NCI-H146 (cell line): ENCODE measurements around the gene AKT2.

Experiments
- DNase-seq: peaks from one replicate; lab custom pipeline; 2025; lab: John Stamatoyannopoulos, UW

Gene AKT2

DNA sequence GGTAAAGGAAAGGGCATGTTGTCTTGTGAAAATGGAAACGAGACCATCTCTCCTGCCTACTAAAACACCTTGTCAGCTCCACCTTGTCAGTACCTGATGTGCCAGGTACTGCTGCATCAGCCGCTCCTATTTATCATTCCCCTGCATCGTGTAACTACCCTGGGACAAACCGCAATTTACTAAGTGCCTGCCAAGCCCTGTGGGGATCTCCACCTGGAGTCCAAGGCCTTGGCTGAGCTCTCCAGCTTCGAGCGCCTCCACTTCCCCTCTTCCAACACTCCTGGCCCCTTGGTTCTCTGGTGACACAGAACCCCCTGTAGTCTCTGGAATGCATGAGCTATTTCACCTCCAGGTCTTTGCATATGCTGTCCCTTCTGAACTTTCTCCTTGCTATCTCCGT lies 32.8 kb downstream of the AKT2 start:
- no peak for DNase-seq

- DNase-seq: no peak
Observed at GRCh38 chr19:40251991-40252390, 33.2 kb downstream of the AKT2 start.

DNA sequence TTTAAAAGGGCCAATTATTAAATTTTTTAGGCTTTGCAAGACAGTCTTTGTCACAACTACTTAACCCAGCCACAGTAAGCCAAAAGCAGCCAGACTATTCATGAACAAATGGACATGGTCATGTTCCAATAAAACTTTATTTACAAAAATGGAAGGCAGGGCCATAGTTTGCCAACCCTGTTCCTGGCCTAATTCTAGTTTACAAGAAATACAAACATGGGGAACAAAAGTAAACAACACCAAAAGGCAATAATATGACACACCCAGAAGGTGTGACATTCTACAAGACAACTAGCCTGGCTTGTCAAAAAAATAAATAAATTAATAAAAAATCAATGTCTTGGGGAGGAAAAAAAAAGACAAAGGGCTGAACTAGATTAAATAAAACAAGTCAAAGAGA lies 33.9 kb downstream of the AKT2 start:
- DNase-seq: no peak

- no peak for DNase-seq
Observed at GRCh38 chr19:40249781-40250180, 35.4 kb downstream of the AKT2 start.

- DNase-seq: no peak
Observed at GRCh38 chr19:40249201-40249600, 35.9 kb downstream of the AKT2 start.

DNA sequence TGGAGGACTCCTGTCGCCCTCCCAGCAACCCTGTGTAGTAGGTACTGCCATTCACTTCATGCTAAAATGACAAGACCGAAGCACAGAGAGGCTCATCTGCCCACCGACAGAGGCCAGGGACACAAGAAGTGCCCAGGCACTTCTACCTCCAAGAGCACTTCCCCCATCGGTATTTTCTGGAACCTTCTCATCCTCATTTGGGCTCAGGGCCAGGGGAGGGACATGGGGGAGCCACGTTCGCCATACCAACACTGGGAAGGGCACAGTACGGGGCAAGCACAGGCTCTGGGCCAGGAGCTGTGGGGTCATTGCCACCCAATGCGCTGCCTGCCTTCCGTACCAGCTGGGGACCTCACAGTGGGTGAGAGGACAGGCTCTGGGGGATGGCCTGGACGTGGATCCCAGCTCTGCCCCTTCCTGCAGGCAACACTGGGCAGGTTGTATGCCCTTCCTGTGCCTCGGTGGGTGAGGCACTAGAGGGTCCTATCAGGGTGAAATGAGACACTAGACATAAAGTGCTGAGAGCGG lies 37.3 kb downstream of the AKT2 start:
- DNase-seq: no peak

DNA sequence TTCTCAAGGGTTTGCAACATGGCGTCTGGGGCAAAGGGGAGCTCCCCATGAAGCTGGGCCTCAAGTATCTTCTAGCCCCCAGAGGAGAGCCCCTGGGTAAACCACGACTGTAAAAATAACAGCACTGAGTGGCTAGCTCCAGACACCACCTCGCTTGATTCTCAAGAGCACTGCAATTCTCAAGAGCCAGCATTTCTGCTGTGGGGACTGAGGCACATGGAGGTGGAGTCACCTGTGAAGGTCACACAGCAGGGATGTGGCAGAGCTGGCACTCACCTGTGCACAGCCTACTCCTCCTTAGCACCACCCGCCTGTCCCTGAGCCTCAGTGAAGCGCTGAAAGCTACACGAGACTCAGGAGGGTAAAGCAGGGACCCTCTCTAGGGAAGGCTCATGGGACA lies 38.0 kb downstream of the AKT2 start:
- no peak for DNase-seq

DNA sequence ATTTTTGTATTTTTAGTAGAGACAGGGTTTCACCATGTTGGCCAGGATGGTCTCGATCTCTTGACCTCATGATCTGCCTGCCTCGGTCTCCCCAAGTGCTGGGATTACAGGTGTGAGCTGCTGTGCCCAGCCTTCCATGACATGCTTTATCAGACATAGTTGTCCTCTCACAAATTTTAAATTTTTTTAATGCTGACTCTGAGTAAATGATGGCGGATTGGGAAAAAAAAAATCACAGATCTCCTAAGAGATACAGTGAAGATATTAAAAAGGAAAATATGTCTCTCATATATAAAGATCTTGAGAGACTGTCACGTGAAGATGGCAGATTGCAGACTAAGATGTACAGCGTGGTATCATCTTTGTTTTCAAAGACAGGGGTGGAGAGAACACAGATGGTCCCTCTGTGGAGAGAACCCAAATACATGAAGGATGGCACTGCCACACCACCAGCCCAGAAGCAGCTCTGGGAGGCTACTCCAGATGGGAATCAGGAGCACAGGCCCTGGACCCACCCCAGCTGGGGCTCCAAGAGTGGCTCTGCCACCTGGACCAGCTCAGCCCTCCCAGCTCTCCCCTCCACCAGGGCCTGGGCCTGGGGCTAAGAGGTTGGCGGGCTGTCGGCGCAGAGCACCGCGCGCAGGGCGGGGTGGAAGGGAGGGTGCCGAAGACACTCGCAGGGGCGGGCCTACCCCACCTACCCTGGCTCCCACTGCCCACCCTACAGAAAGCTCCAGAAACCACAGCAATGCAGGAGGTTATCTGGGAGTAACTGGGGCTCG lies 38.7 kb downstream of the AKT2 start:
- DNase-seq: no peak

DNA sequence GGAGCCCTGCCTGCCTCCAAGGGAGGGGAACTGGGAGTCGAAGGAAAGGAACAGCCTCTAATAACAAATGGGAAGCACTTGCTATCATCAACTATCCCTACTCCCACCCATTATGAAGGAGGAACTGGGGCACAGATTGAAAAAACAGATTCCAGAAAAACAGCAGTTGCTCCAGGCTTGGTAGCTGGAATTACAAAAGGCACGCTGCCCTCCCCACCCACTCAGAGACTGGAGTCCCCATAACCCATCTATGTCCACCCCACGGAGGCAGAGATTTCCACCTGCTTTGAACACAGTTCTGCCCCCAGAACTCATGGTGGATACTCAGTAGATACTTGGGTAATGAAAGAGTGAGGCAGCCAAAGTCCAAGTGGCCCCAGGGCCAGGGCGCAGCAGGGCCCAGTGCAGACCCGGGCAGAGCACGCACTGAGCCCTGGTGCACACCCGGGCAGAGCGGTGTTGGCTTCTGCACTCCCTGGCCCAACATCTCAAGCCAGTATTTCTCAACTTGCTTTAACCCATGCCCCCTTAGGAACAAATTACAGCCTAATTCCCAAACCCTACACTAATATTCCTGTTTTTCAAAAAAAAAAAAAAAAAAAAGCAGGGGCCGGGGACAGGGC lies 39.5 kb downstream of the AKT2 start:
- DNase-seq: no peak

DNA sequence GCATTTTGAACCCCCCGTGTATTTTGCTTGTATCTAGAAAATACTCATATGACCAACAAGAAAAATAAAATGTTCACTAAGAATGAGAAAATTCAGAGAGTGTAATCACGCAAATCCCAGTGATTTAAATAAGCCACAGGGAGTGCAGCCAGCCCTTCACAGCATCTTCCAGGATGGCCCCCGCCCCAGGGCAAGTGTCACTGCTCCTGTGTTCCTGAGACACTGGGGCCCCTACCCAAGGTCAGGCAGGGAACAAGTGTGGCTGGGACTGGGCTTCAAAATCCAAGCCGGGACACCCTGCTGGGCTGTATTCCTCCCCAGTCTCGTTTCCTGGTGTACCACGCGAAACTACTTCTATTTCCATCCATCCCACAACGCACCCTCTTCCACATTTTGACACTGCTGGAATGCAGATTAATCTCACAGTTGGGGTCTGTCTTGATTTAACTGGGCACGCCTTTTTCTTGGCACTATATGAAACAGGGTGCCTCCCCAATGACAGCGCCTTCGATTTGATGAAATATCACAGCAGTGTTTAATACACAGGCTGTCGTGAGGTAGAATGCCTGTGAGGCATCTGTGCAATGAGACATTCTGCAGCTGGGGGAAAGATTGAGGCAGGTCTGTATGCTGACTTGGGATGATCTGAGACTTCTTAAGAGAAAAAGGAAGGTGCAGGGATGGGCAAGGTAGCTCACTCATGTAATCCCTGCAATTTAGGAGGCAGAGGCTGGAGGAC lies 40.4 kb downstream of the AKT2 start:
- no peak for DNase-seq

GRCh38 chr19:40243181-40243580 lies 42.0 kb downstream of the AKT2 start:
- no peak for DNase-seq

- DNase-seq: no peak
Observed at GRCh38 chr19:40242480-40242879, 42.7 kb downstream of the AKT2 start.

- no peak for DNase-seq
Observed at GRCh38 chr19:40241809-40242384, 43.2 kb downstream of the AKT2 start.

DNA sequence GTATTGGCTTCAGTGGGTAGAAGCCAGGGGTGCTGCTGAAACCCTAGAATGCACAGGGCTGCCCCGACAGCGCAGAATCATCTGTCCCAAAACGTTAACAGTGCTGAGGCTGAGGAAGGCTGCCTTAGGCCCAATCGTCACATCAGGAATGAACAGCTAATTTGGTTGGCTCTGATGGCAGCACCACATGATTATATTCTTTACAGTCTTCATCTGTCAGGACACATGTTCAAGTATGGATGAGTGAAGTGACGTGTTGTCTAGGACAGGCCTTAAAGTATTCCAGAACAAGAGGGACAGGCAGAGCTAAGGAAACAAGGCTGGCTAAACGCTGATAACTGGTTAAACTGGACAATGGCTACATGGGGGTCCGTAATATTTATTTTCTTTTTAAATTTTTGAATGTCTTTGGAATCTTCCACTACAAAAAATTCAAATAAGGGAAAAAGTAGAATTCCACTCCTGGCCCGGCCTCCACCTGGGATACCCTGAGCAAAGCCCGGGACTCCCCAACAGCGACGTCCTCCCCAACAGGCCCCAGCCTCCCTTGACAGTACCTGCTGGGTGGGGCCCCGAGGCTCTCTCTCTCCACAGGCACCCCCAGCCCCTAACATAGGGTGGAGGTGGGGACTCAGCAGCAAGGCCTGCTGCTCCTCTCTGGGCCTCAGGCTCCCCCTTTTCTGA lies 43.9 kb downstream of the AKT2 start:
- DNase-seq: no peak

- DNase-seq: no peak
Observed at GRCh38 chr19:40240332-40240731, 44.8 kb downstream of the AKT2 start.

DNA sequence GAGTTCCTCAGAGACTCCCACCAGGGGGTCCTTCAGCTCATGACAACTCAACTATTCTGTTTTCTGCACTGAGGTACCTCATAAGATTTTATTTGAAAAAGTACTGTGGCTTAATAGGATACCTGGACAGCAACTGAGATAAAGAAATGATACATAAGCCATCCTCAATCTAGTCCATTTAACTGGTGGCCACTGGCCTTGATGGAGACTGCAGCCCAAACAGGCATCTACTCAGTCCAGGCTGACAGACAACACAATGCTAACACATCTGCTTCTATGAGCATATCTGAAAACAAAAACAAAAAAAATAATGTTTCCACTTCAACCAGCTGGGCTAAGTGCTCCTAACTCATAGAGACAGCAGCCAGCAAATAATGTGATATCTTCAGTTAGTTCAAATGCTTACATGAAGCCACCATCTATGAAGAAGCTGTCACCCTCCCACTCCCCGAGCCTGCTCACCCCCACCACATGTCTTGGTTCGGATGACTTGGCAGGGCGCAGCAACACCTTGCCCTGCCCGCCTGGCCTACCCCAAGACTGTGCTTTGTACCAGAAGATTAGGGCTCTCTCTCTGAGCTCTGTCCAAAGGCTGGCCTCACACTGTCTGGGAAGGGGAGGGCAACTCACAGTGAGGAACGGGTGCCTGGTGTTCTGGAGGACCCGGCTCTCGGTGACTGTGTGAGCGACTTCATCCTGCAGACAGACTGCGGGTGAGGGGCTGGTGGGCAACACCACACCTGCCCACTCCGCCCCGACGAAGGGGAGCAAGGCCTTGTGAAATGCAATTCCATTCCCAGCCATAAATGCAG lies 45.5 kb downstream of the AKT2 start:
- DNase-seq: no peak

GRCh38 chr19:40238775-40239174 lies 46.4 kb downstream of the AKT2 start:
- no peak for DNase-seq

DNA sequence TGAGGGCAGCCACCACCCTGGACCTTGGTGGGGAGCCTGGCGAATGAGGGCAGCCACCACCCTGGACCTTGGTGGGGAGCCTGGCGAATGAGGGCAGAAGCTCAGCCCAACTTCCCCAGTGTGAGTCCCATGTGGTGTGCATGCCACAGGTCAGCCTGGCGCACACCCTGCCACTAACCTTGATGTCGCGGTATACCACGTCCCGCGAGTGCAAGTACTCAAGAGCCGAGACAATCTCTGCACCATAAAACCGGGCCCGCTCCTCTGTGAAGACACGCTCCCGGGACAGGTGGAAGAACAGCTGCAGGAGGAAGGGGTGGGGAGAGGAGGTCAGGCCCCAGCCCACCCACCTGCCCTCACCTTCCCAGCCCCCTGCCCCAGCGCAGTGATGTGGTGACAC lies 47.4 kb downstream of the AKT2 start:
- no peak for DNase-seq

- DNase-seq: no peak
Observed at GRCh38 chr19:40236366-40236765, 48.8 kb downstream of the AKT2 start.

DNA sequence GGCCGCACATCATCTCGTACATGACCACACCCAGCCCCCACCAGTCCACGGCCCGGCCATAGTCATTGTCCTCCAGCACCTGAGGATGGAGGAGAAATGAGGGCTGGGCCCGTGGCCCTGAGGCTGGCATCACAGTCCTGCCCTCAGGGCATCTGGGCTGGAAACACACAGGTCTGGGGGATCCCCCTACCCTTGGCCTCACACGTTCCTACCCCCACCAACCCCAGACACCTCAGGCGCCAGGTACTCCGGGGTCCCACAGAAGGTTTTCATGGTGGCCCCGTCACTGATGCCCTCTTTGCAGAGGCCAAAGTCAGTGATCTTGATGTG lies 49.2 kb downstream of the AKT2 start:
- DNase-seq: no peak
